Fibroblast of skin of right biceps (primary cell): ENCODE results near the gene BICRA.
A peak's percentile ranks its signal among the peaks of the same experiment; 100 is the strongest.
"Not testable (repeated sequence)": the region's sequence is repeated elsewhere in the genome, so short reads cannot be mapped to it uniquely, and the experiment has no call there.

Source experiments
- DNase-seq: peaks from one replicate; pipeline ENCODE4 v3.0.0-alpha.2; 2013

The BICRA gene

DNA sequence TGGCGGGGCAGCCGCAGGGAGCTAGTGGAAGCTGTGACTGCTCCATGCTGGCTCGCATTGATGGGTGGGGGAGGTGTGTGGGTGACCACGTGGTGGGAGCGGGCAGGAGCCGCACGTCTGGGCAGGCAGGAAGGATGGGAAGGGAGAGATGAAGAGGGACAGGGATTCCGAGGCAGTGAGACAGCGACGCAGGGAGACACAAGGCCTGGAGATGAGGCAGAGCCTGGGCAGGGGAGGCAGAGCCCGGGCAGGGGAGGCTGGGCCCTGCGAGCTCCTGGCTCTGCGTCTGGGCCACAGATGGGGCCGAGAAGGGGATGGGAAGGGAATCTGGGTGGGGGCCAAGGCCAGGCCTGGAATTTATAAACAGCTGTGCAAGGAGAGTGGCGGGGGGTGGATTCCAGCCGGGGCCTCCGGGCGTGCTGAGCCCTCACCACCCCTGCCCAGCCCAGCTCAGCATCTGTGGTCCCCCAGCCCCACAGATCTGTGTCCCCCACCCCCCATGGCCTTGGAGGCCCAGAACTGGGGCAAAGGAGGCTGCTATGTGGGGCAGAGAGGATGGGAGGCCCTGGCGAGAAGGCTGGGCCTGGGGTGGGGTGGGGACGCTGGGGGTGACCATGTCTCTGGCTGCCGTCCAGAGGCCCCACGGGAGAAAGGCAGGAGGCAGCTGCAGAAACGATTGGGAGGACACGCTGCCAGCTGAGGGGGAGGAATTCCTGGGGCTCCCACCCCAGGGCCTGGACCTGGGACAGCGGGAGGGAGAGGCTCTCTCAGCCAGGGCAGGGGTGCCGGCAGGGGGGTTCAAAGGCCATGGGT, 110.3 kb downstream of the BICRA start:
- peak; percentile 100 for DNase-seq

DNA sequence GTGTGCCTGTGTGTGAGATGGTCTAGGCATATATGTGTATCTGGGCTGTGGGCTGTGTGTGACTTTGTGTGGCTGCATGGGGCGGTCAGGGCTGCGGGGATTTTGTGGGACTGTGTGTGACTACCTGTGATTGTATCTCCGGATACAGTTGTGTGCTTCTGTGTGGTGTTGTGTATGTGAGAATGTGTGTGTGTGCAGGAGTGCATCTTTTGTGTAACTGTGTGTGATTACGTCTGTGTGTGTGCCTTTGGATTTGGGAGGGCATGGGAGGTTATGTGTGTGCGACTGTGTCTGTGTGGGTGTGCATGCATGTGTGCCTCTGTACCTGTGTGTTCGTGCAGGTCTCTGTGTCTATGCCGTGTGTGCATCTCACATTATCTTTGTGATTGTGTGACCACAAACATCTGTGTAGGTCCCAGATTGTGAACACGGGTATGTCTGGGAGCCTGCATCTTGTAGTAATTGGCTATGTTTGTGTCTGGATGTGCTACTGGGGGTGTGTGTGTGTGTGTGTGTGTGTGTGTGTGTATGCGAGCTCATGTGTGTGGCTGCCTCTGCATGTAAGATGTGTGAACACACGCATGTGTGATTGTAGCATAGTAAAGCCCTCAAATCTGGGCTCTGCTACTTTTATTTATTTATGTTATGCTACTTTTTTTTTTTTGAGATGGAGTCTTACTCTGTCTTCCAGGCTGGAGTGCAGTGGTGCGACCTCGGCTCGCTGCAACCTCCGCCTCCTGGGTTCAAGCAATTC, 111.9 kb downstream of the BICRA start:
- DNase-seq, result no peak

DNA sequence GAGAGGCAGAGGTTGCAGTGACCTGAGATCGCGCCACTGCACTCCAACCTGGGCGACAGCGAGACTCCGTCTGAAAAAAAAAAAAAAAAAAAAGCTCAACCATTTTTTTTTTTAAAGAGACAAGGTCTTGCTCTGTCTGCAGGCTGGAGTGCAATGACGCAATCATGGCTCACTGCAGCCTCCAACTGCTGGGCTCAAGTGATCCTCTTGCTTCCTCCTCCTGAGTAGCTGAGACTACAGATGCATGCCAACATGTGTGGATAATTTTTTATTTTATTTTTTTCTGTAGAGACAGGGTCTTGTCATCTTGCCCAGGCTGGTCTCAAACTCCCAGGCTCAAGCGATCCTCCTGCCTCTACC, 114.6 kb downstream of the BICRA start:
- DNase-seq, result peak; percentile 91

DNA sequence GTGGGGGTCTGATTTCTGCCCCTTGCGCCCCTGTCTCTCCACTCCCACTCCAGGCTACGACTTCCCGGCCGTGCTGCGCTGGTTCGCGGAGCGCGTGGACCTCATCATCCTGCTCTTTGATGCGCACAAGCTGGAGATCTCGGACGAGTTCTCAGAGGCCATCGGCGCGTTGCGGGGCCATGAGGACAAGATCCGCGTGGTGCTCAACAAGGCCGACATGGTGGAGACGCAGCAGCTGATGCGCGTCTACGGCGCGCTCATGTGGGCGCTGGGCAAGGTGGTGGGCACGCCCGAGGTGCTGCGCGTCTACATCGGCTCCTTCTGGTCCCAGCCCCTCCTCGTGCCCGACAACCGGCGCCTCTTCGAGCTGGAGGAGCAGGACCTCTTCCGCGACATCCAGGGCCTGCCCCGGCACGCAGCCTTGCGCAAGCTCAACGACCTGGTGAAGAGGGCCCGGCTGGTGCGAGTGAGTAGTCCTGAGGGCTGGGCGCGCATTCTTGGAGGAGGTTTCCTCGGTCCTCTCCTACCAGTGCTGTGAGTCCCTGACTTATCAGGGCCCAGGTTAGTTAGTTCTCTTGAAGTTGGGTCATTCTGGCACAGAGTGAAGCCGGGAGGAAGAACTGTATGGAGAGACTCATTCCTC, 116.9 kb downstream of the BICRA start:
- DNase-seq, result no peak

DNA sequence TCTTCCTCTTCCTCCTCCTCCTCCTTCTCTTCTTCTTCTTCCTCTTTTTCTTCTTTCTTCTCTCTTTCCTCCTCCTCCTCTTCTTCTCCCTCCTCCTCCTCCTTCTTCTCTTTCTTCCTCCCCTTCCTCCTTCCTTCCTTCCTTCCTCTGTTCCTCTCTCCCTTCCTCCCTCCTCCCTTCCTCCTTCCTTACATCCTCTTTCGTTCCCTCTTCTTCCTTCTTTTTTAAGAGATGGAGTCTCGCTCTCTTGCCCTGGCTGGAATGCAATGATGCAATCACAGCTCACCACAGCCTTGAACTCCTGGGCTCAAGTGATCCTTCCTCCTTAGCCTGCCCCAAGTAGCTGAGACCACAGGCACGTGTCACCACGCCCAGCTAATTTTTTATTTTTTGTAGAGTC, 117.5 kb downstream of the BICRA start:
- peak; percentile 74 for DNase-seq

DNA sequence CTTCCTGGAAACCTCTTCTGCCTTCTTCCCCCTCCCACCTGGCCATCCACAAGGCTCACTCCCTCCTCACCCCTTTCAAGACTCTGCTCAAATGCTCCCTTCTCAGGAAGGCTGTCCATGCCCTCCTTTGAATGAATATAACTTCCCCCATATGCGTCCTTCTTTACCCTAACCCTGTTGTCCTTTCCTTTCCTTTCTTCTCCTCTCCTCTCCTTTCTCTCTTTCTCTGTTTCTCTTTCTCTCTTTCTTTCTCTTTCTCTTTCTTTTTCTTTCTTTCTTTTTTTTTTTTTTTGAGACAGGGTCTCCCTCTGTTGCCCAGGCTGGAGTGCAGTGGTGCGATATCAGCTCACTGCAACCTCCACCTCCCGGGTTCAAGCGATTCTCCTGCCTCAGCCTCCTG, 119.4 kb downstream of the BICRA start:
- not testable (repeated sequence) for DNase-seq

DNA sequence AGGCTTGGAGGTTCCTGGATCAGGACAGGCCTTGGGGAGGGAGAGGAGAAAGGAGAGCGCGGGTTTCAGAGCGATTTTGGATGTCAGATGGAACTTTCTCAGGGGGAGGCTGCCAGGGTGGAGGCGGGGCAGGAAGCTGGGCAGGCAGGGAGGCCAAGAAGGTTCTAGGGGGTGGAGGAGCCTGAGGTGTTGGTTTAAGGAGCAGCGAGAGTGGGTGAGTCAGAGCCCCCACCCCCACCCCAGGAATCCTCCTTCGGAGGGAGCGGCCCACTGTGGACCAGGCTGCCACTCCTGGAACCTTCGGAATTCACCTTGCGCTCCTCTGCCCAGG, 120.5 kb downstream of the BICRA start:
- peak; percentile 93 for DNase-seq

DNA sequence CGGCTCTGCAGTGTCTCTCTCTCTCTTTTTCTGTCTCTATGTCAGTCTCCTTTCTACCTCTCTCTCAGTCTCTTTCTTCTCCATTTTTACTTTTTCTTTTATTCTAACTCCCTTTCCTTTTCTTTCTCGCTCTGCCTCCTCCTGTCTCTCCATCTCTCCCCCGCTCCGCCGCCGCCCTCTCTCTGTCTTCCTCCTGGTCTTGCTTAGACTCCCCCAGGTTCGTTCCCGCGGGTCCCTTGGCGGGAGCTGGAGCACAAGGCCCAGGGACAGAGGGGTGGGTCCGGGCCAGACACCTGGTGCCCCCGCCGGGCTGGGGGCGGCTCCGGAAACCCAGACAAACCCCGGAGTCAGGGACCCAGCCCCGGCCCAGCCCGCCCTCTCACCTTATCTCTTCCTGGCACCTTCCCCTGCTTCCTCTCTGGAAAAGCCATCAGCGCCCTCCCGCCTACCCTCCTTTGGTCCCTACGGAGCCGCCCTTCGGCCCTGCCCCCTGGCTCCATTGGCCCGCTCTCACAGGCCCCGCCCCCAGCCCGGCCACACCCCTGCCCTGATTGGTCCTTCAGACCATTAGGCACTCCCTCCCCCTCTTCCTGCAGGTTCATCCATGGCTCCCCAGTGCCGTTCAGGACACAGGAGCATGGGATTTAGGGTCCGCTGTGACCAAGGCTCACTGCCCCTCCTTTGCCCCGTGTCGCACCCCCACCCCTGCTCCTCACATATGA, 121.0 kb downstream of the BICRA start:
- no peak for DNase-seq

DNA sequence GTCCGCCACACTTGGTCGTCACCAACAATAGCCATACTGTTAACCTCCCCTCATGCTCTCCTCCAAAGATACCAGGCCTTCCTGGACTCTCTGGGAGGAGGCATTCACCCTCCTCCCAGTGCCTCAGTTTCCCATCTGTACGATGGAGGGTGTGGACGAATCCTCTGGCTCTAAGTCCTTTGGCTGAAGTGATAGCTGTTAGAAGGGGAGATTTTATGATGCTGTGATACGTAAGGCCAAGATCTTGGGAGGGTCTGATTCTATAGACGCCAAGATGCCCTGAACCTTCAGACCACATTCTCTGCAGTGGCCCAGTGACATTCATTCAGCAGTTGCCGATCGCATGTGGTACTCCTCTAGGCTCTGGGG, 121.6 kb downstream of the BICRA start:
- DNase-seq, result no peak

DNA sequence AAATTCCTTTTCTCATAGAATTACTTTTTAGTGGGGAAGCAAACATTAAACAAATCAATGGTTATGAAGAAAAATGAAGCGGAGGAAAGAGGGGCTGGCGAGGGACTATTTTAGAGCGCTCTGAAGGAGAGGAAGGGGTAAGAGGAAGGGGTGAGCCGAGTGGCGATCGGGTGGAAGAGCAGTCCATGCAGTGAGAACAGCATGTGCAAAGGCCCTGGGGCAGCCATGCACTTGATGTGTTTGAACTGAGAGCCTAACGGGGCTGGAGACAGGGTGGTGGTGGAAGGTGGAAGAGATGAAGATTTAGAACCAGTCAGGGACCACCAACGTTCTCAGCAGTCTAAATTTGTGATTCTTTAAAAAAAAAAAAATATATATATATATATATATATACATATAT, 122.0 kb downstream of the BICRA start:
- no peak for DNase-seq

DNA sequence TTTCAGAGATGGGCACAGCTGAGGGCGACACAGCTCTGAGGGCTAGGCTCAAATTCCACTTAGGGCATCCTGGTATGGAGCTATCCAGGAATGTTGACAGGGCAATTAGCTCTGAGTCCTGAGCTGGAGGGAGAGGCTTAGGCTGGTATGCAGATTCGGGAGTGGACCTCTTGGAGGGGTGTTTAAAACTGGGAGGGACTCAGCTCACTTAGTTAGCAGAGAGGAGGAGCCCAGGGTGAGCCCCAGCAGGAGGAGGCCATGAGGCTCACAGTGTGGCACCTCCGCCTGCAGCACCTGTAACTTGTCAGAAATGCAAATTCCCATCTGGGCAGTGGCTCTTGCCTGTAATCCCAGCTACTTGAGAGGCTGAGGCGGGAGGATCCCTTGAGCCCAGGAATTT, 126.2 kb downstream of the BICRA start:
- DNase-seq, result no peak

DNA sequence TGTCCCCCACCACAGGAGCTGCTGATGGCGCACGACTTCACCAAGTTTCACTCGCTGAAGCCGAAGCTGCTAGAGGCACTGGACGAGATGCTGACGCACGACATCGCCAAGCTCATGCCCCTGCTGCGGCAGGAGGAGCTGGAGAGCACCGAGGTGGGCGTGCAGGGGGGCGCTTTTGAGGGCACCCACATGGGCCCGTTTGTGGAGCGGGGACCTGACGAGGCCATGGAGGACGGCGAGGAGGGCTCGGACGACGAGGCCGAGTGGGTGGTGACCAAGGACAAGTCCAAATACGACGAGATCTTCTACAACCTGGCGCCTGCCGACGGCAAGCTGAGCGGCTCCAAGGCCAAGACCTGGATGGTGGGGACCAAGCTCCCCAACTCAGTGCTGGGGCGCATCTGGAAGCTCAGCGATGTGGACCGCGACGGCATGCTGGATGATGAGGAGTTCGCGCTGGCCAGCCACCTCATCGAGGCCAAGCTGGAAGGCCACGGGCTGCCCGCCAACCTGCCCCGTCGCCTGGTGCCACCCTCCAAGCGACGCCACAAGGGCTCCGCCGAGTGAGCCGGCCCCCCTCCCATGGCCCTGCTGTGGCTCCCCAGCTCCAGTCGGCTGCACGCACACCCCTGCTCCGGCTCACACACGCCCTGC, 132.1 kb downstream of the BICRA start:
- no peak for DNase-seq

DNA sequence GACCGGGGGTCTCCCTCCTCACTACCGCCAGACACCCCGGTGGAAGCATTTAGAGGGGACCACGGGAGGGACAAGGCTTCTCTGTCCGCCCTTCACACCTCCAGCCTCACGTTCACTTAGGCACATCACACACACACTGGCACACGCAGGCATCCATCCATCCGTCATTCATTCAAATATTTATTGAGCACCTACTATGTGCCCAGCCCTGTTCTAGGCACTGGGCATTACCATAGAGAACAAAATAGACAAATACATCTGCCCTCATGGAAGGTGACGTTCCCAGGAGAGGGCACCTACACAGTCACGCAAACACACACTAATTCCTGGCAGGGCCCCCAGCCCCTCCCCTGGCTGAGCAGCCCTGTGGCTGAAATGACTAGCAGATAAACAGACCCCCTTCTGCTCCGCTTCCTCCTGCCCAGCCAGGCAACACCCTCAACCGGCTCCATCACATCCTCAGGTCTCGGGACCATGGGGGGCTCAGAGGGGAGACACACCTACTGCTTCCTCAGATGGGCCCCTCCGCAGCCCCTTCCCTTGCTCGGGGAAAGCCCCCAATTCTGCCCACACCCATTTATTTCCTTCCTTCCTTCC, 132.7 kb downstream of the BICRA start:
- no peak for DNase-seq

DNA sequence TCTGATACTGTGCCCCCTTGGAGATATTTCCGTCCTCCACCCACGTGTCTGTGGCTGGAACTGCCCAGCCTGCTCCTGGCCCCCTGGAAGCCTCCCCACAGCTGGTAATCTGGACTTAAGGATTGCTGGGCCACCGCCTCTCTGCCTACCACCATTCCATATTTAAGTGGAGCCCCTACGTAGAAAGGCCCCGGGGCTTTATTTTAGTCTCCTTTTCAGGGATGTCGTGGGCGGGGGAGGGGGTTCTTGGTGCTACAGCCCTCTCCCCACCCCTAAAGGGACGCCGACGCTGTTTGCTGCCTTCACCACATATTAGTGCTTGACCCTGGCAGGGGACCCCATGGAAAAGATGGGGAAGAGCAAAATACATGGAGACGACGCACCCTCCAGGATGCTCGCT, 133.7 kb downstream of the BICRA start:
- DNase-seq, result no peak

DNA sequence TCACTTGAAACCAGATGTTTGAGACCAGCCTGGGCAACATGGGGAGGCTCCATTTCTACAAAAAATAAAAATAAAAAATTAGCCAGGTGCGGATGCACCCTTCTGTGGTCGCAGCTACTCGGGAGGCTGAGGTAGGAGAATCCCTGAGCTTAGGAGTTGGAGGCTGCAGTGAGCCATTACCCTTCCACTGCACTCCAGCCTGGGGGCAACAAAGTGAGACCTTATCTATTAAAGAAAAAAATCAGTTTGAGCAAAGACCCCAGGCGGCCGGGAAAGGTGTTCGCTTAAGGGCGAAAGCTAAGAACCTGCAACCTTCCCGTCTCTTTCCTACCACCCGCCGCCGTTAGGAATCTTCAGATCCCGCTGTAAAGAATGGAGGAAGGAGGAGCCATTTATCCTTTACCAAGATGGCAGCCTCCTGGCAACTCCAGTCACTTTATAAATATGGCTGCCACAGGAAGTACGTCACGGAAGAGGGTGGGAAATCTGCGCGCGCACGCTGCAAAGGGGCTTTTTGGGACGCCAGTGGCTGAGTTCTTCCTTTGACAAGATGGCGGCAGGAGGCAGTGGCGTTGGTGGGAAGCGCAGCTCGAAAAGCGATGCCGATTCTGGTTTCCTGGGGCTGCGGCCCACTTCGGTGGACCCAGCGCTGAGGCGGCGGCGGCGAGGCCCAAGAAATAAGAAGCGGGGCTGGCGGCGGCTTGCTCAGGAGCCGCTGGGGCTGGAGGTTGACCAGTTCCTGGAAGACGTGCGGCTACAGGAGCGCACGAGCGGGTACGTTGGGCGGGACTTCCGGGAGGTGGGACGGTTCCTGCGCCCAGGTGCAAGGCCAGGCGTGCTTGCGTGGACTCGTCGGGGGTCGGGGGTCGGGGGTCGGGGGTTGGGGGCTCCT, 136.3 kb downstream of the BICRA start, which contains the start of gene NOP53:
Gene NOP53 (plus strand): TSS at position 537 of the 892 bp plus-strand sequence. CDS start 14 bp downstream, at position 551.
- peak; percentile 97 for DNase-seq

DNA sequence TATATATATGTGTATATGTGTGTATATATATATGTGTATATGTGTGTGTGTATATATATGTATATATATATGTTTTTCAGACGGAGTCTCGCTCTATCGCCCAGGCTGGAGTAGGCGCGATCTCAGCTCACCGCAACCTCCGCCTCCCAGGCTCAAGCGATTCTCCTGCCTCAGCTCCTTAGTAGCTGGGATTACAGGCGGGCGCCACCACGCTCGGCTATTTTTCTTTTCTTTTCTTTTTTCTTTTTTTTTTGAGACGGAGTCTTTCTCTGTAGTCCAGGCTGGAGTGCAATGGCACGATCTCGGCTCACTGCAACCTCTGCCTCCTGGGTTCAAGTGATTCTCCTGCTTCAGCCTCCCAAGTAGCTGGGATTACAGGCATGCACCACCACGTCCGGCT, 137.2 kb downstream of the BICRA start:
- not testable (repeated sequence) for DNase-seq

DNA sequence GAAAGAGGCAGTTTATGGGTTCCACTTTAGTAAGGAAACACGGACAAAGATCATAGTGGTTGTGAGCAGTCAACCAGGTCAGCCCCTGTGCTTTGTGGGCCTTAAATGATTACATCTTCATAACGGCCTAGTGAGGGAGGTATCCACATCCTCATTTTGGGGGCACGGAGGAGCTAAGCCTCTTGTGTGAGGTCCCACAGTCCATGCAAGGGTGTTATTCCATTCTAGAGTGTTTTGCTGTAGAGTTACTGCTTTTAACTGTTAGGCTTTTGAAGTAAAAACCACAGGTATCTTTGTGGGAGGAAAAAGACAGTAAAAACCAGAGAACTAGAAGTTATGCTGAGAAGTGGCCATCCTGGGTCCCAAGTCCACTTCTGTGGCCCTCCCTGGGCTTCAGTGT, 140.4 kb downstream of the BICRA start:
- DNase-seq, result no peak

DNA sequence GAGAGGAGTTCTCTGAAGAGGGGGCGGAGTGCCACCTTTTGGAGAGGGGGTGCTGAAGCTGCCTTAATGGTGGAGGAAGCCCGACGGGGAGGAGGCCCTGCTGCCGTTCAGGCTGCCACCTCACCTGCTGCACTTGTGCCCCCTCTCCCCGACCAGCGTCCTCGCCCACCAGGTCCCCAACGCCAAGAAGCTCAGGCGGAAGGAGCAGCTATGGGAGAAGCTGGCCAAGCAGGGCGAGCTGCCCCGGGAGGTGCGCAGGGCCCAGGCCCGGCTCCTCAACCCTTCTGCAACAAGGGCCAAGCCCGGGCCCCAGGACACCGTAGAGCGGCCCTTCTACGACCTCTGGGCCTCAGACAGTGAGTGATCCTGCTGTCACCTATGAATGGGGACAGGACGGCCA, 141.8 kb downstream of the BICRA start:
- DNase-seq, result no peak

DNA sequence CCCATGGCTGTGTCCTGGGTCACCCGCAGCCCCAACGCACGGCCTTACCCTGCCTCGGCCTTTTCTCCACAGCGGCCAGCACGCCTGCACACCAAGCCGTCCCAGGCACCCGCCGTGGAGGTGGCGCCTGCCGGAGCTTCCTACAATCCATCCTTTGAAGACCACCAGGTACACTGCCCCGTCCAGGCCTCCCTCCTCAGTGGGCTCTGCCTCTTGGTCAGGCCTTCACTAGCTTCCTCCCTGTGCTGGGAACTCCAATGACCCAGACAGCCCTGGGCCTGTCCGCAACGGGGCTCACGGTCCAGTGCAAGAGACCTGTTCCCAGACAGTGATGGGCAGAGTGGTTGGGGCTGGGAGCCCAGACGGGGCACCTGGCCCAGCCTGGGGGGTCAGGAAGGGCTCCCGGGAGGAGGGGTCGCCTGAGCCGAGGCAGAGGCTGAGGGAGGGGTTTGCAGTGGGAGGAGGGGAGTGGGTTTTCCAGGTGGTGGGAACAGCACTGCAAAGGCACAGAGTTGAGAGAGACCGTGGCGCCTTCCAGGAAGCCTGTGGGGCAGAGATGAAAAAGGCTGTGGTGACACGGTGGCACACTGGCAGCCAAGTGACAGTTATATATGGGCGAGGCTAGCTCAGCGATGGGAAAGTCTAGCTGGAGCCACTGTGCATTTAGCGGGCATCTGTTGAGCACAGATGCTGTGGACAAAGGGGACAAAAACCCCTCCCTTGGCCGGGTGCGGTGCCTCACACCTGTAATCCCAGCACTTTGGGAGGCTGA, 143.7 kb downstream of the BICRA start:
- DNase-seq, result no peak
